Esophagus (tissue), 2 donors: ENCODE data around the gene UBE2K. TPM values are rescaled to one million over a fixed set of nuclear protein-coding genes. Genes with fewer than 3 reads are reported as not detected.
"Not testable (repeated sequence)": the region's sequence is repeated elsewhere in the genome, so short reads cannot be mapped to it uniquely, and the experiment has no call there.

ENCODE experiments used
- H3K27ac ChIP-seq, 2 donors: one replicate each; pipeline ENCODE4 v1.5.1; 2013; ENCODE audit warnings: low read depth in 2 of 2, mild to moderate bottlenecking in 2 of 2, inconsistent platforms in 1 of 2, low read length in 1 of 2, moderate library complexity in 1 of 2
- H3K27me3 ChIP-seq, 2 donors: one replicate each; pipeline ENCODE4 v1.6.1; 2013; ENCODE audit warnings: low read length in 2 of 2, control low read depth in 1 of 2, mild to moderate bottlenecking in 1 of 2; ENCODE audit not compliant: insufficient read depth in 2 of 2, control insufficient read depth in 1 of 2
- H3K36me3 ChIP-seq, 2 donors: one replicate each; pipeline ENCODE4 v1.6.1; 2013; ENCODE audit warnings: low read length in 1 of 2; ENCODE audit not compliant: control insufficient read depth in 2 of 2, insufficient read depth in 2 of 2
- H3K4me1 ChIP-seq, 2 donors: one replicate each; pipeline ENCODE4 v1.6.1; 2013; ENCODE audit warnings: low read length in 1 of 2; ENCODE audit not compliant: control insufficient read depth in 2 of 2, insufficient read depth in 2 of 2
- H3K4me3 ChIP-seq, 2 donors: one replicate each; pipeline ENCODE4 v1.5.1; 2013; ENCODE audit warnings: low read length in 2 of 2, mild to moderate bottlenecking in 2 of 2, low read depth in 1 of 2, moderate library complexity in 1 of 2
- H3K9me3 ChIP-seq, 2 donors: one replicate each; pipeline ENCODE4 v1.6.1; 2013; ENCODE audit warnings: mild to moderate bottlenecking in 2 of 2, low read depth in 1 of 2, low read length in 1 of 2, moderate library complexity in 1 of 2; ENCODE audit not compliant: control insufficient read depth in 2 of 2, insufficient read depth in 1 of 2
- WGBS, 2 donors: extraction: QIAGEN DNeasy Blood & Tissue Kit; methylation state at CpG; one replicate each; pipeline ENCODE4 v1.1.7; 2013; 5-methylcytosine and 5-hydroxymethylcytosine counted together
- polyA plus RNA-seq, 2 donors: library from polyadenylated mRNA; stranded (reverse); fragments of 200-250 nt; gene quantifications; one replicate each; pipeline ENCODE4 v1.2.3, GENCODE V29; 2013
- donor health status: healthy with polysubstance abuse.
- donor health status: Bipolar disorder and iron deficiency.

The UBE2K gene
- polyA plus RNA-seq, 2 donors: 33.7 to 41.8 TPM

DNA sequence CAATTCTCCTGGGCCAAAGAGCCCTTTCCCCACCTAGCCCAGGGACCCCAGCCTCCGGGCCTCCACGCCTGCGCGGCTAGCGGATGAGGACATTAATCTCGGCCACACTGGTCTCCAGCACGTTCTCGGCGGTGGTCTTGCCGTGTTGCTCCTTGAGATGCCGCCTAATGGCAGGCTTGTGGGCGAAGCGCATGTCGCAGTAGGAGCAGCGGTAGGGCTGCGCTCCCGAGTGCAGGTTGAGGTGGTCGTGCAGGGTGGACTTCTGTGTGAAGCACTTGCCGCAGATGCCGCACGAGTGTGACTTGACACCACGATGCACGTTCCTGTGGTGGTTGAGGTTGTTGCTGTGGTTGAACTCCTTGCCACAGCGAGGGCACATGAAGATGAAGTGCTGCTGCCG, 72.1 kb downstream of the UBE2K start:
- no peaks in the 10 kb centered on the region for H3K4me1 ChIP-seq
- H3K27me3 ChIP-seq: no peaks in the 10 kb centered on the region
- peaks cover 0 to 16% of the 10 kb centered on the region in 2 donors for H3K36me3 ChIP-seq
- 97 to 98% methylated on average over 25 of the region's 25 CpGs for WGBS, 2 donors
- no peak overlapping the region for H3K27ac ChIP-seq
- H3K9me3 ChIP-seq: peaks cover 0 to 3% of the 10 kb centered on the region in 2 donors
- H3K4me3 ChIP-seq: no peak overlapping the region

DNA sequence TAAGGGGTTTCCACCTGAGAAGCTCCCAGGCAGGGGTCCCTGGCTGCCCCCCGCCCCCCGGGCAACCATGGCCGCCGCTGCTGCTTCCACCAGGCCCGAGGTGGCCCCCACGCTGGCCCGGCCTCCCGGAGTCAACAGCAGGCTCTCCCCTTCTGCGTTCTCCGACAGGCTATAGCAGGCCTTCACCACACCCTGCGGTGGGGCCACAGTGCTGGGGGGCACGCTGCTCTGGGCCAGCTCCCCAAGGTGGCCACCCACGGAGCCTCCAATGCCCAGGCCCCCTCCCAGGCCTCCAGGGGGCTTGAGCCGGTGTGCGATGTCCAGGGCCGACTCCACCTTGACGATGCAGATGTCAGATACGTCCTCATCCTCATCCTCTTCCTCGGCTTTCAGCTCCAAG, 72.5 kb downstream of the UBE2K start:
- Histone ChIP-seq H3K27ac (no peak overlapping the region), H3K36me3 (peaks cover 0 to 19% of the 10 kb centered on the region in 2 donors), H3K4me3 (no peak overlapping the region), H3K4me1 (no peaks in the 10 kb centered on the region), H3K27me3 (no peaks in the 10 kb centered on the region), H3K9me3 (peaks cover 0 to 3% of the 10 kb centered on the region in 2 donors)
- WGBS, 2 donors: 98 to 99% methylated on average over 19 of the region's 19 CpGs

DNA sequence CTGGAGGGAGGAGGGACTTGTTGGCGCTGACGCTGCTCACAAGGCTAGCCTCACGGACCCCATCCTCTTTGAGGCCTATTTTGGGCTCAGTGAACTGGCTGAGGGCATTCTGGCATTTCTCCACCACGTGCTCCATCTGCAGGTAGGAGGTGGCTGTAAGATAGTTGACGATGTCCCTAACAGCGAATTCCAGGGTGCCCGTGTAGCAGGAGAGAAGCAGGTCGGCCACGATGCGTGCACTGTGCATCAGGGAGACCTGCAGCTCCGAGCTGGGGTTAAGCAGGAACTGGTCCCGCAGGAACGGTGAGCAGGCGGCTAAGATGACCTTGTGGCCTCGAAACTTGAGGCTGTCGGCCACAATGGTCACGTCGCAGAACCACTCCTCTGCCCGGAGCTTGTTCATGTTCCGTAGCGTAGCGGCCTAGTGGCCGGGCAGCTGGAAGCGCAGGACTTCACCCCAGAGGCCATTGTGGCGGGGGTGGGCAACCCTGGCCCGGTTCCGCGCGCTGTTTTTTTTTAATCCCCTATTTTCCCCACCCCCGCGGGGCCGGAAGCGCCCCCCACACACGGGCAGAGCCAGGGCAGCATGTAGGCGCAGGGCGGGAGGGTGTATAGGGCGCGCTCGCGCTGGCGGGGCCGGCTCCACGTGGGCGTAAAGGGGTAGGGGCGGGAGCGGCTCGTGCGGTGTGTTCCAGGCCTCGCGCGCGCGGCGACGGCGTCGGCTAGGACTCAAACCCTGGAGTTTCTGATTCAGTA, 73.2 kb downstream of the UBE2K start:
- H3K4me1 ChIP-seq: no peaks in the 10 kb centered on the region
- 96% methylated on average over 57 of the region's 57 CpGs for WGBS, 2 donors
- H3K9me3 ChIP-seq: peaks cover 0 to 3% of the 10 kb centered on the region in 2 donors
- H3K27ac ChIP-seq: no peak overlapping the region
- peaks cover 0 to 19% of the 10 kb centered on the region in 2 donors for H3K36me3 ChIP-seq
- no peak overlapping the region for H3K4me3 ChIP-seq
- no peaks in the 10 kb centered on the region for H3K27me3 ChIP-seq

- H3K27ac ChIP-seq, H3K4me3 ChIP-seq, H3K27me3 ChIP-seq, H3K9me3 ChIP-seq, H3K36me3 ChIP-seq, H3K4me1 ChIP-seq: not testable (repeated sequence)
- WGBS, 2 donors: 86 to 96% methylated on average over 2 of the region's 2 CpGs
These were observed 84.1 kb downstream of the UBE2K start for GRCh38 chr4:39781988-39782387.

GRCh38 chr4:39785083-39785482, 87.1 kb downstream of the UBE2K start:
- WGBS, 2 donors: 60 to 69% methylated on average over 1 of the region's 1 CpG
- H3K27me3 ChIP-seq: no peaks in the 10 kb centered on the region
- no peak overlapping the region for H3K4me3 ChIP-seq
- H3K27ac ChIP-seq: no peak overlapping the region
- H3K4me1 ChIP-seq: no peaks in the 10 kb centered on the region
- H3K36me3 ChIP-seq: no peaks in the 10 kb centered on the region
- H3K9me3 ChIP-seq: no peaks in the 10 kb centered on the region

DNA sequence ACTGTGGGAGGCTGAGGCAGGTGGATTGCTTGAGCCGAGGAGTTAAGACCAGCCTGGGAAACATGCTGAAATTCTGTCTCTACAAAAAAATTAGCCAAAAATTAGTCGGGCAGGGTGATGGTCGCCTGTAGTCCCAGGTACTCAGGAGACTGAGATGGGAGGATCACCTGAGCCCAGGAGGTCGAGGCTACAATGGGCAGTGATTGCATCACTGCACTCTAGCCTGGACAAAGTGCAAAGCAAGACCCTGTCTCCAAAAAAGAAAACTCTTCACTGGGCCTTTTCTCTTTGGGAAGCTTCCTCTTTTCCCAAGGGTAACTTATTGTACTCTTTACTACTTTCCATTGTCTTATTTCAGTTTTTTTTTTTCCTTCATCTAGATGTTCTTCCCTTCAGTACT, 88.9 kb downstream of the UBE2K start:
- no peaks in the 10 kb centered on the region for H3K4me1 ChIP-seq
- H3K4me3 ChIP-seq: no peak overlapping the region
- H3K27ac ChIP-seq: no peak overlapping the region
- no peaks in the 10 kb centered on the region for H3K36me3 ChIP-seq
- WGBS, 2 donors: 87 to 89% methylated on average over 4 of the region's 4 CpGs
- H3K9me3 ChIP-seq: no peaks in the 10 kb centered on the region
- H3K27me3 ChIP-seq: no peaks in the 10 kb centered on the region

- WGBS, 2 donors: 88 to 91% methylated on average over 5 of the region's 5 CpGs
- H3K36me3 ChIP-seq: no peaks in the 10 kb centered on the region
- no peaks in the 10 kb centered on the region for H3K9me3 ChIP-seq
- H3K27me3 ChIP-seq: no peaks in the 10 kb centered on the region
- no peak overlapping the region for H3K4me3 ChIP-seq
- no peak overlapping the region for H3K27ac ChIP-seq
- no peaks in the 10 kb centered on the region for H3K4me1 ChIP-seq
These were observed 94.2 kb downstream of the UBE2K start for GRCh38 chr4:39792128-39792527.

DNA sequence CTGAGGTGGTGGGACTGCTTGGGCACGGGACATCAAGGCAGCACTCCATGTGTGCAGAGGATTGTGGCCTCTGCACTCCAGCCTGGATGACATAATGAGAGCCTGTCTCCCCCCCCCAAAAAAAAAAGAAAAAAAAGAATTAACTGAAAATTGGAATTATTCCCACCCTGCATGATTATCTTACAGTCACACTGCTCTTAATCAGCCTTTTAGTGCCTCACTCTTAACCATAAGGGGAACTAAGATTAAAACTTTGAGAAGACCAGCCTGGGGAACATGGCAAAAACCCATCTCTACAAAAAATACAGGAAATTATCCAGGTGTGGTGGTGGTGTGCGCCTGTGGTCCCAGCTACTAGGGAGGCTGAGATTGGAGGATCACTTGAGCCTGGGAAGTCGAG, 94.6 kb downstream of the UBE2K start:
- H3K27me3 ChIP-seq: no peaks in the 10 kb centered on the region
- H3K4me3 ChIP-seq: no peak overlapping the region
- no peak overlapping the region for H3K27ac ChIP-seq
- H3K4me1 ChIP-seq: no peaks in the 10 kb centered on the region
- no peaks in the 10 kb centered on the region for H3K36me3 ChIP-seq
- 90 to 96% methylated on average over 3 of the region's 3 CpGs for WGBS, 2 donors
- no peaks in the 10 kb centered on the region for H3K9me3 ChIP-seq

- not testable (repeated sequence) for H3K4me1 ChIP-seq, H3K4me3 ChIP-seq, H3K27me3 ChIP-seq, H3K36me3 ChIP-seq, H3K27ac ChIP-seq, H3K9me3 ChIP-seq
- 93% methylated on average over 13 of the region's 13 CpGs for WGBS, 2 donors
These were observed 95.0 kb downstream of the UBE2K start for GRCh38 chr4:39792976-39793375.

- Histone ChIP-seq H3K4me3 (no peak overlapping the region), H3K4me1 (no peaks in the 10 kb centered on the region), H3K36me3 (no peaks in the 10 kb centered on the region), H3K27ac (no peak overlapping the region), H3K27me3 (no peaks in the 10 kb centered on the region), H3K9me3 (no peaks in the 10 kb centered on the region)
- WGBS, 2 donors: 76 to 87% methylated on average over 4 of the region's 4 CpGs
These were observed 104.1 kb downstream of the UBE2K start for GRCh38 chr4:39802005-39802404.
